GM12874 (cell line): Measurements from ENCODE around the gene RPRML.
A peak's percentile ranks its signal among the peaks of the same experiment; 100 is the strongest.

Experiments
- CTCF ChIP-seq: IDR thresholded peaks from 2 replicates; pipeline ENCODE4 v1.5.1; 2011; ENCODE audit warnings: low read depth, mild to moderate bottlenecking, control low read depth, low read length, moderate library complexity; ENCODE audit not compliant: insufficient read depth

Gene RPRML

GRCh38 chr17:46947216-46947615 lies 31.8 kb downstream of the RPRML start:
- no peak for TF ChIP-seq CTCF

- TF ChIP-seq CTCF, result no peak
Observed at GRCh38 chr17:46944931-46945330, 34.1 kb downstream of the RPRML start.

- no peak for TF ChIP-seq CTCF
Observed at GRCh38 chr17:46943501-46944393, 35.3 kb downstream of the RPRML start.

GRCh38 chr17:46943218-46943500 lies 35.9 kb downstream of the RPRML start:
- no peak for TF ChIP-seq CTCF

- peak; percentile 90 for TF ChIP-seq CTCF
Observed at GRCh38 chr17:46942441-46943217, 36.4 kb downstream of the RPRML start.

- TF ChIP-seq CTCF, result peak; percentile 88
Observed at GRCh38 chr17:46940692-46941404, 38.2 kb downstream of the RPRML start.

- no peak for TF ChIP-seq CTCF
Observed at GRCh38 chr17:46935658-46936266, 43.3 kb downstream of the RPRML start.
